Activated gamma-delta T cell (primary cell): Measurements from ENCODE around the gene GRPEL2.
A peak's percentile ranks its signal among the peaks of the same experiment; 100 is the strongest.

Experiments
- DNase-seq: peaks from one replicate; lab custom pipeline; 2025; lab: John Stamatoyannopoulos, UW

GRPEL2 gene

DNA sequence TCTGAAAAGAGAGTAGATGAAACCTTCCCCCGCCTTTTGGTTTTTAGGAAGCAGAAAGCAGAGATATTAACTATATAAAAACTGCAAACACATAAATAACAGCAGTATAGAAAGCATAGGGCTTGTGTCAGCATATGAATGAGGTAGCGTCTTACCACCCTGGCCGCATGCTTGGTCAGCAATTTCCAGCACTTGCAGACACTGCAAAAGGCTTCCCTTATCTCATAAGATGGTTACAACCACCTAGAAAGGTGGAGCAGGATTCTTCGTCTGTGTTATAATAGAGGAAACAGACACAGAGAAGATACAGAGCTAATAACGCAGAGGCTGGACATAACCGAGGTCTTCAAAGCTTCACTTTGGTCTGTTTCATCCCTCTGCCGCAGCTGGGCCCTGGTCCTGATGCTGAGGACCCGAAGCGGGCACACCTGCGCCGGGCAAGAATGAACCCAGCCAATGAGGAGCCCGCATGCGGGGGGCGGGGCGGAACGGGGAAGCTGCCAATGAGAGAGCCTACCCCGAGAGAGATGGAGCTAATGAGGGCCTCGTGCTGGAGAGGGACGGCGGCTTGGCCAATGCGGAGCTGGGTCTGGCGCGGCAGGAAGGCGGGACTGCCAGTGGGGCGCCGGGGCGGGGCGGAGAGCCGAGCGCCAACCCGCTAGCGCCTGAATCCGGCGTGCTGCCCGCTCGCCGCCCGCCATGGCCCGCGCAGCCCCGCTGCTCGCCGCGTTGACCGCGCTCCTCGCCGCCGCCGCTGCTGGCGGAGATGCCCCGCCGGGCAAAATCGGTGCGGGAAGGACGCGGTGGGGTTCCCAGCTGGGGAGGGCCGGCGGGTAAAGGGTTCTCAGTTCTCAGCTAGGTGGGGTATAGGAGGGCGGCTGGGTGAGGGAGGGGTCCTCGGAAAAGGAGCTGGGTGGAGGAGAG lies 12.3 kb downstream of the GRPEL2 start, which contains the start of gene PCYOX1L:
Gene PCYOX1L (plus strand): TSS at position 677 of the 924 bp plus-strand sequence. CDS start 23 bp downstream, at position 700.
- peak; percentile 92 for DNase-seq

DNA sequence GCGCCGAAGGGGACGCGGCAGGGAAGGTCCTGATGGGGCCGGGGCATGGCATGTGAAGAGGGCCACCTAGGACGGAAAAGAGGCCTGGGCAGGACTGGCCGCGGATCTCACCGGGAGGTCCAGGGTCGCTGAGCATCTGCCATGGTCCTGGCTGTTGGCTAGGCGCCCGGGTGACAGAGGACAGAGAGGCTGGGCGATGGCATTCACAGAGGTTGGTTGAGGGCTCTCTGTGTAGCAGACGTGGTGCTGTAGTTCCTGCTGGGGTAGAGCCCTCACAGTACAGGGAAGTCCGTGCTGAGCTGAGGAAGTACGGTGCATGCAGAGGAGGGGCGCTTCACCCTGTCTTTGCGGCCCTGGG lies 13.0 kb downstream of the GRPEL2 start:
- DNase-seq: no peak

DNA sequence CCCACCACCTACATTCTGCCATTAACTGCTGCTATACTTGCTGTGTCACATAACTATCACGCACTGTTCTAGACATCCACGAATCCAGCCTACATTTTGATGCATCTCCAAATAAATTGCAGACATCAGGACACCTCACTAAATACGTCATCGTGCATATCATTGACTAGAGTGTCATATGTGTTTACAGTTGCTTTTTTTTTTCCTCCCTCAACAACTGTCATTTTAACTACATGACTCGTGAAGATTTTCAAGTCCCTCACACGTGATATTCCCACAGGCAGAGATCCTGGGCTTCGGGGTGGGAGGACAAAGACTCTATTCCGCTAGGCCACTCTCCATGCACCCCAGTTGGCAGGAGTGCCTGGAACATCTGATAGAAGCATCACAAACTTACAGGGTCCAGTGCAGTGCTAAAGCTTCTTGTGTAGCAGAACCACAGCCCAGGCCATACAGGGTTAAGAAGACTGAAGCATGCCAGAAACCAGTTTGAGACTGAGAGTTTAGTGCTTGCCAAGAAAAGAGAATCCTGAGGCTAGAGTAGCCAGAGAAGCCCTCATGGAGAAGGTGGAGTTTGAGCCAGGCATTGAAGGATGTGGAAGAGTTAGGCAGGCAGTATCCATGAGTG lies 13.7 kb downstream of the GRPEL2 start:
- no peak for DNase-seq

DNA sequence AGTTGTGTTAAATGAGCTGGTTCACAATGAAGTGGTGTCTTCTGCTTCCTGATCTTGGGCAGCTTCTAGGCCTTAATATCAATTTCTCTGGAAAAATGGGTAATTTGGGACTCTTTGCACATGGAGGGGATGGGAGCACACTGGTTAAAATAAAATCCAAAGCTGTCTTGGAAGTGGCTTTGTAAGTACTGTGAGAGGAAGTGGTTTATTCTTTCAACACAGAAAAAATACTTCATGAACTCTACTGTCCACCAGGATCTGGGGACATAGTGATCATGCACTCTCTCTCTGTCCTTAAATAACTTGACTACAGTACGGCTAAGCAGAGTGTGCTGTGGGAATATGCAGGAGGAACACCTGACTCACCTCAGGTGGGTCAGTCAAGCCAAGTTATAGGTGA lies 15.0 kb downstream of the GRPEL2 start:
- DNase-seq: no peak

DNA sequence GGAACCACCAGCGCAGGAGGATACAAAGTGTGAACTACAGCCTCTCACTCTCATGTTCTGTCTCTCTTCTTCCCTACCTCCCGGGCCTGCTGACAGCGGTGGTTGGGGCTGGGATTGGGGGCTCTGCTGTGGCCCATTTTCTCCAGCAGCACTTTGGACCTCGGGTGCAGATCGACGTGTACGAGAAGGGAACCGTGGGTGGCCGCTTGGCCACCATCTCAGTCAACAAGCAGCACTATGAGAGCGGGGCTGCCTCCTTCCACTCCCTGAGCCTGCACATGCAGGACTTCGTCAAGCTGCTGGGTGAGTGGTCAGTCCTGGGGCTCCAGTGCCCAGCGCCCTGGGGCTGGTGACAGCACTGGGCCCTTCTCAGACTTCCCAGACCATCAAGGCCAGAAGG lies 17.2 kb downstream of the GRPEL2 start:
- DNase-seq: no peak

DNA sequence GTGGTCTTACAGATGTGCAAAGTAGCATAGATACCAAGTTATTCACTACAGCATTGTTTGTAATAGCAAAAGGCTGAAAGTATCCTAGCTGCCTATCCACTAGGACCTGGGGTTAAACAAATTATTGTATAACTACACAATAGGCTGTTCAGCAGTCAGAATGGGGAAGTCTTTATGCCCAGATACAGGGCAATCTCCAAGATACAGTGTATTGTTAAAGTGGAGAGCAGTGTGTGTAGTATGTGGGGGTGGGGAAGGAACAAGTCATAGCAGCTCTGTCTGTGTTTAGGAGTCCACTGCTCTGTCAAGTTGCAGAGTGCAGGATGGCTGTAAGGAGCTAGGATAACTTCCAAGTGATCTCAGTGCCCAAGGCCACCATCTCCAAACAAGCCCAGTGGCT lies 18.1 kb downstream of the GRPEL2 start:
- no peak for DNase-seq

DNA sequence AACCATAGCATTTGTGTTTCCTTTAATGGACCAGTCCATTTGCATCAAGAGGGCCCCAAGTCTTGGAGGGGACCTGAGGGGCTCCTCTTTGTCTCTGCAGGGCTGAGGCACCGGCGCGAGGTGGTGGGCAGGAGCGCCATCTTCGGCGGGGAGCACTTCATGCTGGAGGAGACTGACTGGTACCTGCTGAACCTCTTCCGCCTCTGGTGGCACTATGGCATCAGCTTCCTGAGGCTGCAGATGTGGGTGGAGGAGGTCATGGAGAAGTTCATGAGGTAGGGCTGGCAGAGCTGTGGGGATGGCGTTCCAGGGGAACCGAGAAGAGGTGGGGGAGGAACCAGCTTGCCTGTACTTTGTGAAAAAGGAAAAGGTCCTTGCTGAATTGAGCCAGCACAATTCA lies 18.6 kb downstream of the GRPEL2 start:
- no peak for DNase-seq

DNA sequence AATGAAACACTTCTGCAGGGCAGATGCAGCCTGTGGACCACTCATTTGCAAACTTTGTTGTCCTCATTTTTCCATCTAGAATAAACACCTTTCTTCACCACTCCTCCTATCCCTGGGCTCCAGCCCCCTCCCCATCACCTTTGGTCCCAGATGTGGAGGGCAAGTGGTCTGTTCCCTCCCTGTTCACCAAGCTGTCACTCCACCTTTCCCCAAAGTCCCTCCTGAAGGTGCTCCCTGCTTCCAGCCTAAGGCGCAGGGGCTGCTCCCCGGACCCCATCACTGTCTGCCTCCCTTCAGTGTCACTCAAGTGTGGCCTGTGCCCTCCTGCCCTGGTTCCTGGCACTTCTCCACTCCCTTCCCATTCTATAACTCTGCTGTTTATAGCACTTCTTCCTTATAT lies 19.4 kb downstream of the GRPEL2 start:
- no peak for DNase-seq

DNA sequence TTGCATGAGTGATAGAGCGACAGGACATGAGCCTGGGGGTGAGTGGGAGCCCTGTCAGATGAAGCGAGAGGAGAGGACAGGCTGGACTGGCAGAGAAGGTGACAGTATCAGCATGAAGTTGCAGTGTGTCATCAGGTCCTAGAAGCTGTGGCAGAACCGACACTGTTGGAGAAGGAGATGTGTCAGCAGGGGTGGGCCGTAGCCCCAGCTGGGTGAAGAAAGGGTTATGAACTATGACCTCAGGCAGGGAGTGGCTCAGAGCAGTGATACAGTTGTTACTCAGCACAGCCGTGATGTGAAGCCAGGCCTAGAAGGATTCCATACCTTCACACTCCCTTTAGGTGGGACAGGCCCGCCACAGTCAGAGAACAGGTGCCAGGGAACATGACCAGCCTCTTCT lies 20.1 kb downstream of the GRPEL2 start:
- DNase-seq: no peak

DNA sequence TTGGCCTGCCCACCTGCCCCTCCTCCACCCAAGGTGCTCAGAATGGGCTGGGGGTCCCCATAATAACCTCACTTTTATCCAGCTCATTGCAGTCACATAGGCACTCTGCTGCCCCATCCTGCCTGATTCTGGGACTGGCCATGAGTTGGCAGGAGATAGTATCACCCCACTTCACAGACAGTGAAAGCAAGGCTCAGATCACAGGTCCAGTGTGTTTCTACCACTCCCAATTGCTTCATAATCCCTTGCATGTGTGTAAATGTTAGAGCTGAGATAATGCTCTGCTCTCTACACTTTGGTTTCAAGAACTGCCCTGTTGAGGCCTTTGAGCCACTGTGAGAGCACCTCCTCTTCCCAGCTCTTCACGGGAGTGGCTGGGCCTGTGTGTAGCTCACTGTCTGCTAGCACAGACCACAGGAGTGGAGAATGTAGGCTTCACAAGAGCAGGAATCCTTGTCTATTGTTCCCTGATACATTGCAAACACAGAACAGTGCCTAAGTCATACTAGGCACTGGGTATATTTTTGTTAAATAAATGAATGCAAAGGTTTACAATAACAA lies 20.9 kb downstream of the GRPEL2 start:
- no peak for DNase-seq

DNA sequence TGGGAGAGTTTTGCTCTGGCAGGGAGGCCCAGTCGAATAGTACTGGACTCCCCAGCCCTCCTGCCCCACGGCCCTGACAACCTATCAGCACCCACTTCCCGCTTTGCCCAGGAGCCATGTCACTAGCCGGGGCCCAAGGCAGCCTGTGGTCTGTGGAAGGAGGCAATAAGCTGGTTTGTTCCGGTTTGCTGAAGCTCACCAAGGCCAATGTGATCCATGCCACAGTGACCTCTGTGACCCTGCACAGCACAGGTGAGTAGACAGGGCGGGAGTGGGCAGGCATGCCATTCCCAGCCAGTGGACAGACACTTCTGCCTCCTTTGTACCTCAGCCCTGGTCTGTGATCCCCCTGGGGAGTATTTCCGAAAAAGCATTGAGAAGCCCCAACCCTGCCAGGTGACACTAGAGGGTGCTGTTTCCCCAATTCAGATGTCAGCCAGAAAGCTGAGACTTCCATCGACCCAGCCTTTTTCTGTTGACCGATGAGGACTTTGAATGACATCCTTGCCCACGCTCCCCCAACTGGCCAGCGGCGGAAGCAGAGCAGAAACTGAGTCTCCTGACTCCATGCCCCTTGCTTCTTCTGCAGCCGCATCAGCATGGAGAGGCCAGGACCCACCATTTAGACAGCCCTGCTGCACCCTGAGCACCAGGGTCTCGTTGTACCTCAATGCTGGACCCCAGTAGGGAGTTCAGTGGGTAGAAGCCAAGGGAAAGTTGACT lies 22.1 kb downstream of the GRPEL2 start:
- no peak for DNase-seq

DNA sequence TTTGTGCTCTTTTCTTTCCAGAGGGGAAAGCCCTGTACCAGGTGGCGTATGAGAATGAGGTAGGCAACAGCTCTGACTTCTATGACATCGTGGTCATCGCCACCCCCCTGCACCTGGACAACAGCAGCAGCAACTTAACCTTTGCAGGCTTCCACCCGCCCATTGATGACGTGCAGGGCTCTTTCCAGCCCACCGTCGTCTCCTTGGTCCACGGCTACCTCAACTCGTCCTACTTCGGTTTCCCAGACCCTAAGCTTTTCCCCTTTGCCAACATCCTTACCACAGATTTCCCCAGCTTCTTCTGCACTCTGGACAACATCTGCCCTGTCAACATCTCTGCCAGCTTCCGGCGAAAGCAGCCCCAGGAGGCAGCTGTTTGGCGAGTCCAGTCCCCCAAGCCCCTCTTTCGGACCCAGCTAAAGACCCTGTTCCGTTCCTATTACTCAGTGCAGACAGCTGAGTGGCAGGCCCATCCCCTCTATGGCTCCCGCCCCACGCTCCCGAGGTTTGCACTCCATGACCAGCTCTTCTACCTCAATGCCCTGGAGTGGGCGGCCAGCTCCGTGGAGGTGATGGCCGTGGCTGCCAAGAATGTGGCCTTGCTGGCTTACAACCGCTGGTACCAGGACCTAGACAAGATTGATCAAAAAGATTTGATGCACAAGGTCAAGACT lies 22.8 kb downstream of the GRPEL2 start:
- DNase-seq: no peak

DNA sequence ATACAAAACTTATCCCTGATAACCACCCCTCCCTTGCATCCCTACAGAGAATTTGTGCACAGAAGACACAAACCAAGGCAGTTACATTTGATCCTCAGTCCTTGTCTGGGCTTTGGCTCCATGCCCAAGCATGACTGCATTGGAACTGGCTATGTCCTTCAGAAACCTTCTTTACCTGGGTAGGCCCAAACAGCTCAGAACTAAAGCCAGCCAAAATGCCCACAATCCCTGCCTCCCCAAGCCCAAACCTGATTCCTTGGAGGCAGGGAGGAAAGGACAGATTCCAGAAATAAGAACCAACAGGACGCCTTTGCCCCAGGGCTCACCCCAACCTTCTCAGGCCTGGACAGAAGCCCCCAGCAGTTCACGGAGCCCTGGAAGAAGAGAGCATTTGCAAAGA lies 25.6 kb downstream of the GRPEL2 start:
- DNase-seq: no peak

DNA sequence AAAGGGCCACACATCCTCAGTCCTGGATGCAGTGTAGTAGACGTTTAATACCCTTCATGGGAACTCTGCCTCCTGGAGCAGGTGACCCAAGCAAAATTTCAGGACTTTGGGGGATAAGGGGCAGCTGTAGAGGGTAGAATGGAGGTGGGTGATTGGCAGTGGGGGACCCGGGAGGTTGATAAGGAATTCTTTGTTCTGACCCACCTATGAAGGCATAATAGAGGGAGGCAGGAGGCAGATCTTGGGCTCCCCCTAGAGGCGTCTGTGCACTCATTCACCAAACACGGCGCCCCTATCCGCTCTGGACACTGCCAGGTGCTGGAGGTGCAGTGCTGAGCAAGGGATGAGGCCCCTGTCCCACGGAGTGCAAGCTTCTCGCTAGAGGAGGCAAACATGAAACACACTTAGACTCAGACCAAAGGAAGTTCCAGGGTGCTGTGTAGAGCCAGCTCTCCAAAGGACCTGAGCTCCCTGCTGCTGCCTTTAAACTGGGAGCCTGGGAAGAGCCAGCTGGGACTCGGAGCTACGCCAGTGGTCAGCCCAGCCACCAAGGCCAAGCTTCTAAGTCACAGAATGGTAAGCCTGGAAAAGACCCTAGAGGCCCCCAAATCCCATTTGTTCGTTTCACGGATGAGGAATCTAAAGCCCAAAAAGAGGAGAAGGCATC lies 26.1 kb downstream of the GRPEL2 start:
- DNase-seq: no peak

DNA sequence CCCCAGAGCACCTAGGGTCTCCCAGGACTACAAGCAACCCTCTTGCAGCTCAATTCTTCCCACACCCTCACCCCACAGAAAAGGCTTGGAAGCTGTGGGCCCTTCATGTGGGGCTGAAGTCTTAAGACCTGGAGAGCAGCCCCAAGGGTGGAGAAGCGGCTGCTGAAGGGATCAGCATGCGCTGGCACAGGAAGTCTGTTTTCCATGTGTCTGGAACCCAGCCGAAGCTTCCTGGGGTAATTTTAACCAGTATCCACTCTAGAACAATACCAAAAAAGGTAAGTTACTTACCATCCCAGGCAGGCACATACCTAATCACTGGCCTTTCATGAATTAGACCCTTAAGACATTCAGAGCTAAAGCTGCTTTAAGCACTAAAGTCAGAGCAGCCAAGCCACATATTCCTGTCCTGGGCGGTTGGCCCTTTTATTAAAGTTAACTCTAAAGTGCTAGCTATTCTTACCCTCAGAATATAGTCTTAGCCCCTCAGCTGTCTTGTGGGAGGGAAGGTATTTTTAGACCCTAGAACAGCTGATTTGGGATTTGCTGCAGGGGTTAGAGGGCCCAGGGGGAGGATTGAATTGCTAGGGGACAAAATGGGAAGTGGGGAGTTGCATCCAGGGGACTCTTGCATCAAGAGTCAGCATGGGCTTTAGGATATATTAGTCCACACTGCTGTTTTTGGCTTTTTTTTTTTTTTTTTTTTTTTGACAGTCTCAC lies 26.9 kb downstream of the GRPEL2 start:
- no peak for DNase-seq

DNA sequence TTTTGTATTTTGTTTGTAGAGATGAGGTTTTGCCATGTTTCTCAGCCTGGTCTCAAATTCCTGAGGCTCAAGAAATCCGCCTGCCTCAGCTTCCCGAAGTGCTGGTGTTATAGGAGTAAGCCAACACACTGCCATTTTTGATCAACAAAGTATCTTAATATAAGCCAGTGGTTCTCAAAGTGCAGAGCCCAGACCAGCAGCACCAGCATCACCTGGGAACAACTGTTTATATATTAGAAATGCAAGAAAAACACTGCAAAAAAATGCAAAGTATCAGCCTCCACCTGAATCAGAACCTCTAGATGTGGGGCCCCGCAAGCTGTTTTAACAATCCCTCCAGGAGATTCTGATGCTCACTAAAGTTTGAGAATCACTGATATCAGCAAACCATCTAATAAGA lies 27.6 kb downstream of the GRPEL2 start:
- DNase-seq: no peak

DNA sequence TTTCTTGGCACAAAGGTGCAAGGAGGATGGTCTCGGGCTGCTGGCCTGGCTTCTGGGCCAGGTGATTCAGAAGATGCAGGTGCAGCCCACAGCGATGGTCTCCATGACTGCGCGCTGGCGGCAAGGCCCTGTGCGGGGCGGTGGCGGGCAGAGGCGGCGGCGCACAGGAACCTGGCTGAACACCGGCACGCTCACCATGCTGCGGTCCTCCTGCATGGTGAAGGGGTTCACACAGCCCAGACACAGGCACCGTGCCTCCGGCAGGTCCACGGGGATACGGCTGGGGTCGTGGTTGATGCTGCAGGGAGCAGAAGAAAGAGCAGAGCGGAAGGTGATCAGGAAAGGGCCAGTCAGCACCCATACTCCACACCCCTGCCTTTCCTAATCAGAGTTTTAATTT lies 29.0 kb downstream of the GRPEL2 start:
- no peak for DNase-seq

DNA sequence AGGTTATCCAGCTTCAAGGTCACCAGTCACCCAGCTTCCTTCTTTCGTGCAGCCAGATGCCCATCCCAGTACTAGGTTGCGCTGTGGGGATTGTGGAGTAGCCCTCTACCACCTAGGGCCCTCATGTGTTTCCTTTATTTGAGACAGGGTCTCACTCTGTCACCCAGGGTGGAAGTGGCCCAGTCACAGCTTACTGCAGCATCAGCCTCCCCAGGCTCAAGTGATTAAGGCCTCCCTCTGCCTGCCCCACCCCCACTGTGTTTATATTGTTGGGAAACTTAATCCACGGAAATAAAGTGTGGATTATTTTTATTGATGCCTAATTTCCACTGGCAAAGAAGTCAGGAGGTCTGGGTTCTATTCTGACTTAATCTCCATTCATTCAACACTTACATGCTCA lies 29.5 kb downstream of the GRPEL2 start:
- no peak for DNase-seq

DNA sequence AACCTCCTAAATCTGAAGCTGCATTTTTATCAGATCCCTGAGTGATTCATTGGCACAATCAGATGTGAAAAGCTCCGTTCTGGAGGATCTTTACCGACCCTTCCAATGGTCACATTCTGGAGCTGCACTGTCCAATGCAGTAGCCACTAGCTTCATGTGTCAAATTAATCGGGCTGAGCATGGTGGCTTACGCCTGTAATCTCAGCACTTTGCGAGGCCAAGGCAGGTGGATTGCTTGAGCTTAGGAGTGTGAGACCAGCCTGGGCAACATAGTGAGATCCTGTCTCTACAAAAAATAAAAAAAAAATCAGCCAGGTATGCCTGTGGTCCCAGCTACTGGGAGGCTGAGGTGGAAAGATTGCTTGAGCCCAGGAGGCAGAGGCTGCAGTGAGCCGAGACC lies 30.1 kb downstream of the GRPEL2 start:
- DNase-seq: no peak

DNA sequence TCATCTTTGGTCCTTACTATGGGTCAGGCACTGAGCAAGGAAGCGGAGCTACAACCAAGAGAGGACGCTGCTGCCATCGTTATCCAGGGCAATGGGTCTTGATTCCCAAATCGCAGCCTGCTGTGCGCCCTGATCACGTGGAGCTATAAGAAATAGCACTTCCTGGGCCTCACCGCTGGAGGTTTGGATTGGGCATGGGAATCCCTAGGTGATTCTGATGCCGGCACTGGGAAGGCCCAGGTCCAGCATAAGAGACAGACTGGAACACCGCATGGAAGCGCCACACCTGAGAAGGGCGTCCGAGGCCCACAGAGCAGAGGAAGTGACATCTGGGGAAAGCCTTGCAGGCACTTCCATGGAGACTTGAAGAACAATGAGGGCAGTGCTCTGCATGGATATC lies 30.8 kb downstream of the GRPEL2 start:
- DNase-seq: no peak
